PC-9 (cell line): Measurements from ENCODE around the gene OAT. TPM values are rescaled to one million over a fixed set of nuclear protein-coding genes. Genes with fewer than 3 reads are reported as not detected.

Experiments
- BruUV-seq: library from RNA; stranded (reverse); fragments of 400-500 nt; replicated peaks from 2 replicates; lab custom pipeline; 2021; lab: Mats Ljungman, UMichigan
- CTCF ChIA-PET: fragments of 300-600 bp; sonication (Branson Sonifier 250); formaldehyde crosslinking; loops from one replicate; lab custom pipeline; 2022; ENCODE audit warnings: antibody characterized with exemption; lab: Charles Lee
- POLR2A ChIA-PET: fragments of 300-600 bp; sonication (Branson Sonifier 250); formaldehyde crosslinking; loops from one replicate; lab custom pipeline; 2022; ENCODE audit warnings: antibody characterized with exemption; ENCODE audit not compliant: unreplicated experiment; lab: Charles Lee
- DNase-seq, 2 experiments: peaks; one replicate each; pipeline versions ENCODE4 v3.0.0 to v3.0.0-alpha.2; 2015 to 2022; ENCODE audit warnings: mixed read lengths in 1 of 2
- H2AFZ ChIP-seq: fragments of 200-600 bp; sonication (generic); 2 replicates; pipeline ENCODE4 v1.8.1; 2017; ENCODE audit warnings: antibody characterized with exemption
- H3F3A ChIP-seq: fragments of 200-600 bp; sonication (generic); 2 replicates; pipeline ENCODE4 v1.8.1; 2017; ENCODE audit warnings: antibody characterized with exemption, mild to moderate bottlenecking, low read depth; ENCODE audit not compliant: insufficient read depth
- H3K27ac ChIP-seq: fragments of 200-600 bp; sonication (generic); 2 replicates; pipeline ENCODE4 v1.6.1; 2016; ENCODE audit warnings: mixed run types
- H3K27me3 ChIP-seq: fragments of 200-600 bp; sonication (generic); 2 replicates; pipeline ENCODE4 v1.6.1; 2016; ENCODE audit warnings: low read depth, mixed run types; ENCODE audit not compliant: insufficient read depth
- H3K36me3 ChIP-seq: fragments of 200-600 bp; sonication (generic); 2 replicates; pipeline ENCODE4 v1.6.1; 2016; ENCODE audit warnings: low read depth, mixed run types
- H3K4me1 ChIP-seq: fragments of 200-600 bp; sonication (generic); replicated peaks from 2 replicates; pipeline ENCODE4 v1.6.1; 2016; ENCODE audit warnings: mixed run types; ENCODE audit not compliant: insufficient read depth
- H3K4me2 ChIP-seq: fragments of 200-600 bp; sonication (generic); 2 replicates; pipeline ENCODE4 v1.6.1; 2017; ENCODE audit warnings: mixed run types
- H3K4me3 ChIP-seq: fragments of 200-600 bp; sonication (generic); 2 replicates; pipeline ENCODE4 v1.6.1; 2016; ENCODE audit warnings: mixed run types
- H3K79me2 ChIP-seq: fragments of 200-600 bp; sonication (generic); 2 replicates; pipeline ENCODE4 v1.6.1; 2017; ENCODE audit warnings: low read depth, mixed run types
- H3K9me2 ChIP-seq: fragments of 200-600 bp; sonication (generic); 2 replicates; pipeline ENCODE4 v1.8.1; 2017; ENCODE audit warnings: mild to moderate bottlenecking; ENCODE audit not compliant: insufficient read depth
- H3K9me3 ChIP-seq: fragments of 200-600 bp; sonication (generic); 2 replicates; pipeline ENCODE4 v1.8.1; 2016; ENCODE audit warnings: low read depth; ENCODE audit not compliant: insufficient read depth
- H4K20me1 ChIP-seq: fragments of 200-600 bp; sonication (generic); 2 replicates; pipeline ENCODE4 v1.8.1; 2017; ENCODE audit not compliant: insufficient read depth
- CTCF ChIP-seq: fragments of 200-600 bp; sonication (generic); conservative IDR thresholded peaks from 2 replicates; pipeline ENCODE4 v1.6.1; 2017; ENCODE audit warnings: mixed run types, antibody characterized with exemption, mild to moderate bottlenecking, moderate library complexity
- EZH2 ChIP-seq: fragments of 200-600 bp; sonication (generic); IDR thresholded peaks from 2 replicates; pipeline ENCODE4 v1.8.0; 2017; ENCODE audit warnings: antibody characterized with exemption, low read depth
- intact Hi-C: fragments of 100-400 bp; cut with micrococcal nuclease; formaldehyde crosslinking; loops from one replicate; pipeline ENCODE4 v1.10.0; 2022; ENCODE audit not compliant: unreplicated experiment
- total RNA-seq: library from RNA; stranded (reverse); gene quantifications from 2 replicates; pipeline ENCODE4 v1.2.3, GENCODE V29; 2021

The OAT gene
- total RNA-seq, 1 experiment from 2014 or later: 130 TPM

GRCh38 chr10:124384172-124384571, 34.6 kb downstream of the OAT start:
- no peak overlapping the region for H2AFZ ChIP-seq
- TF ChIP-seq EZH2: no peak
- no peak for TF ChIP-seq CTCF

GRCh38 chr10:124383496-124383895, 35.2 kb downstream of the OAT start:
- ChIA-PET CTCF (no interaction called here), POLR2A (no interaction called here)
- Histone ChIP-seq H3K27me3 (no peaks in the 10 kb centered on the region), H3K9me2 (no peaks in the 10 kb centered on the region), H2AFZ (no peak overlapping the region), H3K4me1 (peaks cover 8% of the 10 kb centered on the region), H4K20me1 (no peaks in the 10 kb centered on the region), H3K4me2 (no peak overlapping the region), H3F3A (no peaks in the 10 kb centered on the region; the same call in 1 of the 2 replicates), H3K9me3 (no peaks in the 10 kb centered on the region), H3K79me2 (no peaks in the 10 kb centered on the region), H3K27ac (no peak overlapping the region), H3K4me3 (no peak overlapping the region), H3K36me3 (no peaks in the 10 kb centered on the region)
- DNase-seq: no peak
- no TSS peak for BruUV-seq
- intact Hi-C loops: loop anchor here (10.0 kb wide), 1 partner anchor 229 kb away; no protein-coding TSS in a partner anchor
- TF ChIP-seq CTCF: no peak
- no peak for TF ChIP-seq EZH2

More at GRCh38 chr10:124384172-124384571, 34.6 kb downstream of the OAT start:
- CTCF ChIA-PET: no interaction called here
- Histone ChIP-seq H3K9me3 (no peaks in the 10 kb centered on the region), H4K20me1 (no peaks in the 10 kb centered on the region), H3K36me3 (no peaks in the 10 kb centered on the region), H3K4me3 (no peak overlapping the region), H3K4me1 (peaks cover 3% of the 10 kb centered on the region; the same call in 1 of the 2 replicates), H3K9me2 (no peaks in the 10 kb centered on the region), H3K27me3 (no peaks in the 10 kb centered on the region), H3F3A (no peaks in the 10 kb centered on the region; the same call in 1 of the 2 replicates), H3K4me2 (no peak overlapping the region), H3K27ac (no peak overlapping the region), H3K79me2 (no peaks in the 10 kb centered on the region)
- intact Hi-C loops: loop anchor here (10.0 kb wide), 1 partner anchor 229 kb away; no protein-coding TSS in a partner anchor
- BruUV-seq: no TSS peak
- no peak for DNase-seq
- POLR2A ChIA-PET: no interaction called here

GRCh38 chr10:124381011-124381611, 37.6 kb downstream of the OAT start:
- intact Hi-C loops: loop anchor here (10.0 kb wide), 1 partner anchor 226 kb away; no protein-coding TSS in a partner anchor
- H3K4me2 ChIP-seq: no peak overlapping the region
- H3K36me3 ChIP-seq: no peaks in the 10 kb centered on the region
- no peaks in the 10 kb centered on the region for H3K9me3 ChIP-seq
- no TSS peak for BruUV-seq
- no peaks in the 10 kb centered on the region; the same call in 1 of the 2 replicates for H3F3A ChIP-seq
- H3K4me3 ChIP-seq: no peak overlapping the region
- H3K27ac ChIP-seq: no peak overlapping the region
- TF ChIP-seq EZH2: no peak
- DNase-seq: no peak
- no peaks in the 10 kb centered on the region for H3K9me2 ChIP-seq
- no peak overlapping the region for H2AFZ ChIP-seq
- H3K4me1 ChIP-seq: peaks cover 9% of the 10 kb centered on the region
- H3K79me2 ChIP-seq: no peaks in the 10 kb centered on the region
- ChIA-PET POLR2A (no interaction called here), CTCF (no interaction called here)
- H3K27me3 ChIP-seq: no peaks in the 10 kb centered on the region
- no peaks in the 10 kb centered on the region for H4K20me1 ChIP-seq
